ENCODE results near the gene MROH7.

DNA sequence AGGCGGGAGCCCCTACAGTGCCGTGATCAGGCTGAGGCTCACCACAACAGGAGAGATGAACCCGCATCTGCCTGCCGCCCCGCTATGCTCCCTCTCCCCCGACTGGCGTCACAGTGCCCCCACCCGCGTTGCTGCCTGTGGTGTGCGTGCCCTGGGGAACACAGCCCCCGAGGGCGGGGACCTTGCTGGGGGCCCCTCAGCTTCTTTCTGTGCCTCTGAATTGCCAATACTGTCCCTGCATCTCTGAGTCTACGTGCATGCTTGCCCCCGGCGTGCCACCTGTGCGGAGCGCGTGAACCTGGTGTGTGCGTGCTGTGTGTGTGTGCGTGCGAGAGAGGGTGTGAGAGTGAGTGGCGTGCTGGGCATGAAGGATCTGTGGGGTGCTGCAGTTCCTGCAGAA lies 112.5 kb downstream of the MROH7 start:
- no peak for TF ChIP-seq HIC1 (tag by site-specific recombination; IDR thresholded peaks at IDR 0.05)
- TF ChIP-seq, protein P1, sequence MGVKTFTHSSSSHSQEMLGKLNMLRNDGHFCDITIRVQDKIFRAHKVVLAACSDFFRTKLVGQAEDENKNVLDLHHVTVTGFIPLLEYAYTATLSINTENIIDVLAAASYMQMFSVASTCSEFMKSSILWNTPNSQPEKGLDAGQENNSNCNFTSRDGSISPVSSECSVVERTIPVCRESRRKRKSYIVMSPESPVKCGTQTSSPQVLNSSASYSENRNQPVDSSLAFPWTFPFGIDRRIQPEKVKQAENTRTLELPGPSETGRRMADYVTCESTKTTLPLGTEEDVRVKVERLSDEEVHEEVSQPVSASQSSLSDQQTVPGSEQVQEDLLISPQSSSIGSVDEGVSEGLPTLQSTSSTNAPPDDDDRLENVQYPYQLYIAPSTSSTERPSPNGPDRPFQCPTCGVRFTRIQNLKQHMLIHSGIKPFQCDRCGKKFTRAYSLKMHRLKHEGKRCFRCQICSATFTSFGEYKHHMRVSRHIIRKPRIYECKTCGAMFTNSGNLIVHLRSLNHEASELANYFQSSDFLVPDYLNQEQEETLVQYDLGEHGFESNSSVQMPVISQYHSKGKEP (tag by site-specific recombination; IDR thresholded peaks at IDR 0.05), result no peak
- TF ChIP-seq, protein P2, sequence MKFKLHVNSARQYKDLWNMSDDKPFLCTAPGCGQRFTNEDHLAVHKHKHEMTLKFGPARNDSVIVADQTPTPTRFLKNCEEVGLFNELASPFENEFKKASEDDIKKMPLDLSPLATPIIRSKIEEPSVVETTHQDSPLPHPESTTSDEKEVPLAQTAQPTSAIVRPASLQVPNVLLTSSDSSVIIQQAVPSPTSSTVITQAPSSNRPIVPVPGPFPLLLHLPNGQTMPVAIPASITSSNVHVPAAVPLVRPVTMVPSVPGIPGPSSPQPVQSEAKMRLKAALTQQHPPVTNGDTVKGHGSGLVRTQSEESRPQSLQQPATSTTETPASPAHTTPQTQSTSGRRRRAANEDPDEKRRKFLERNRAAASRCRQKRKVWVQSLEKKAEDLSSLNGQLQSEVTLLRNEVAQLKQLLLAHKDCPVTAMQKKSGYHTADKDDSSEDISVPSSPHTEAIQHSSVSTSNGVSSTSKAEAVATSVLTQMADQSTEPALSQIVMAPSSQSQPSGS (tag by site-specific recombination; IDR thresholded peaks at IDR 0.05; ENCODE audit: low read depth), result no peak
- TF ChIP-seq, protein P3, sequence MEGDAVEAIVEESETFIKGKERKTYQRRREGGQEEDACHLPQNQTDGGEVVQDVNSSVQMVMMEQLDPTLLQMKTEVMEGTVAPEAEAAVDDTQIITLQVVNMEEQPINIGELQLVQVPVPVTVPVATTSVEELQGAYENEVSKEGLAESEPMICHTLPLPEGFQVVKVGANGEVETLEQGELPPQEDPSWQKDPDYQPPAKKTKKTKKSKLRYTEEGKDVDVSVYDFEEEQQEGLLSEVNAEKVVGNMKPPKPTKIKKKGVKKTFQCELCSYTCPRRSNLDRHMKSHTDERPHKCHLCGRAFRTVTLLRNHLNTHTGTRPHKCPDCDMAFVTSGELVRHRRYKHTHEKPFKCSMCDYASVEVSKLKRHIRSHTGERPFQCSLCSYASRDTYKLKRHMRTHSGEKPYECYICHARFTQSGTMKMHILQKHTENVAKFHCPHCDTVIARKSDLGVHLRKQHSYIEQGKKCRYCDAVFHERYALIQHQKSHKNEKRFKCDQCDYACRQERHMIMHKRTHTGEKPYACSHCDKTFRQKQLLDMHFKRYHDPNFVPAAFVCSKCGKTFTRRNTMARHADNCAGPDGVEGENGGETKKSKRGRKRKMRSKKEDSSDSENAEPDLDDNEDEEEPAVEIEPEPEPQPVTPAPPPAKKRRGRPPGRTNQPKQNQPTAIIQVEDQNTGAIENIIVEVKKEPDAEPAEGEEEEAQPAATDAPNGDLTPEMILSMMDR (tag by site-specific recombination; IDR thresholded peaks at IDR 0.05), result no peak
- no peak for TF ChIP-seq ZNF658 (tag by site-specific recombination; IDR thresholded peaks at IDR 0.05)
